Neural cell (in vitro differentiated cells): ENCODE results near the gene TXN. TPM values are rescaled to one million over a fixed set of nuclear protein-coding genes. Genes with fewer than 3 reads are reported as not detected.

Source experiments
- H2AFZ ChIP-seq: fragments of 200-600, 300-800 bp; sonication (generic), shearing (Covaris generic); 2 replicates; pipeline ENCODE4 v1.6.0; 2014; ENCODE audit warnings: low read depth, mild to moderate bottlenecking, antibody characterized with exemption, low read length, moderate library complexity
- H3F3A ChIP-seq: fragments of 200-600 bp; shearing (Covaris generic); 2 replicates; pipeline ENCODE4 v1.6.1; 2016; ENCODE audit warnings: mild to moderate bottlenecking, moderate library complexity, mixed read lengths, antibody characterized with exemption, low read length; ENCODE audit not compliant: insufficient read depth, poor library complexity, severe bottlenecking
- H3K27ac ChIP-seq: fragments of 200-600, 300-800 bp; sonication (generic), shearing (Covaris generic); 2 replicates; pipeline ENCODE4 v1.5.1; 2014; ENCODE audit warnings: mild to moderate bottlenecking, low read length, moderate library complexity
- H3K27me3 ChIP-seq: fragments of 300-800, 200-600 bp; sonication (generic), shearing (Covaris generic); 2 replicates; pipeline ENCODE4 v1.6.0; 2014; ENCODE audit warnings: mild to moderate bottlenecking, low read depth, low read length, moderate library complexity; ENCODE audit not compliant: insufficient read depth
- H3K36me3 ChIP-seq: fragments of 300-800, 200-600 bp; sonication (generic), shearing (Covaris generic); 2 replicates; pipeline ENCODE4 v1.5.1; 2014; ENCODE audit warnings: mild to moderate bottlenecking, antibody characterized with exemption, low read length, moderate library complexity; ENCODE audit not compliant: insufficient read depth
- H3K4me2 ChIP-seq: fragments of 300-800, 200-600 bp; sonication (generic), shearing (Covaris generic); 2 replicates; pipeline ENCODE4 v1.6.0; 2014; ENCODE audit warnings: mild to moderate bottlenecking, low read length
- H3K4me3 ChIP-seq: fragments of 300-800, 200-600 bp; sonication (generic), shearing (Covaris generic); 2 replicates; pipeline ENCODE4 v1.5.1; 2014; ENCODE audit warnings: mild to moderate bottlenecking, low read length, moderate library complexity
- H3K79me2 ChIP-seq: fragments of 200-600 bp; shearing (Covaris generic); replicated peaks from 2 replicates; pipeline ENCODE4 v1.6.0; 2014; ENCODE audit warnings: mild to moderate bottlenecking, low read length, moderate library complexity; ENCODE audit not compliant: insufficient read depth
- H3K9ac ChIP-seq: fragments of 300-800, 200-600 bp; sonication (generic), shearing (Covaris generic); 2 replicates; pipeline ENCODE4 v1.6.1; 2016; ENCODE audit warnings: mild to moderate bottlenecking, low read length, mixed read lengths
- H3K9me2 ChIP-seq: fragments of 200-600 bp; shearing (Covaris generic); 2 replicates; pipeline ENCODE4 v1.6.1; 2016; ENCODE audit warnings: mild to moderate bottlenecking, low read length, mixed read lengths; ENCODE audit not compliant: insufficient read depth
- H3K9me3 ChIP-seq: fragments of 200-600, 300-800 bp; sonication (generic), shearing (Covaris generic); 2 replicates; pipeline ENCODE4 v1.6.1; 2016; ENCODE audit warnings: mild to moderate bottlenecking, mixed run types, low read length, moderate library complexity, mixed read lengths
- H4K20me1 ChIP-seq: fragments of 200-600 bp; shearing (Covaris generic); 2 replicates; pipeline ENCODE4 v1.6.1; 2016; ENCODE audit warnings: mild to moderate bottlenecking, mixed run types; ENCODE audit not compliant: insufficient read depth
- CTCF ChIP-seq: fragments of 450-650 bp; IDR thresholded peaks from 2 replicates; pipeline ENCODE4 v1.5.1; 2014; ENCODE audit warnings: antibody characterized with exemption, mild to moderate bottlenecking, moderate library complexity; ENCODE audit not compliant: poor library complexity, severe bottlenecking
- EP300 ChIP-seq: fragments of 450-650 bp; conservative IDR thresholded peaks from 2 replicates; pipeline ENCODE4 v1.6.1; 2014; ENCODE audit warnings: antibody characterized with exemption, mild to moderate bottlenecking, moderate library complexity; ENCODE audit not compliant: poor library complexity, severe bottlenecking
- EZH2 ChIP-seq: fragments of 200-600, 300-800 bp; shearing (Covaris generic), sonication (generic); IDR thresholded peaks from 2 replicates; pipeline ENCODE4 v1.6.1; 2014; ENCODE audit warnings: antibody characterized with exemption, low read length, borderline replicate concordance, mild to moderate bottlenecking; ENCODE audit not compliant: insufficient read depth, poor library complexity, severe bottlenecking
- MXI1 ChIP-seq: fragments of 450-650 bp; conservative IDR thresholded peaks from 2 replicates; pipeline ENCODE4 v1.6.1; 2014; ENCODE audit warnings: antibody characterized with exemption, mild to moderate bottlenecking; ENCODE audit not compliant: poor library complexity, severe bottlenecking
- POLR2AphosphoS5 ChIP-seq: IDR thresholded peaks from 2 replicates; pipeline ENCODE4 v1.6.1; 2012
- RAD21 ChIP-seq: fragments of 450-650 bp; conservative IDR thresholded peaks from 2 replicates; pipeline ENCODE4 v1.6.1; 2014; ENCODE audit warnings: antibody characterized with exemption, mild to moderate bottlenecking, moderate library complexity
- REST ChIP-seq: IDR thresholded peaks from 2 replicates; pipeline ENCODE4 v1.6.1; 2012; ENCODE audit warnings: borderline replicate concordance
- SMC3 ChIP-seq: fragments of 450-650 bp; conservative IDR thresholded peaks from 2 replicates; pipeline ENCODE4 v1.6.1; 2014; ENCODE audit warnings: antibody characterized with exemption, mild to moderate bottlenecking, moderate library complexity; ENCODE audit not compliant: poor library complexity
- TAF1 ChIP-seq: IDR thresholded peaks from 2 replicates; pipeline ENCODE4 v1.6.1; 2012; ENCODE audit warnings: low read depth
- polyA plus RNA-seq: library from polyadenylated mRNA; depleted of rRNA; stranded (reverse); fragments of >200 nt; gene quantifications from 2 replicates; pipeline ENCODE4 v1.2.3, GENCODE V29; 2014

The TXN gene
- polyA plus RNA-seq, 1 donor from 2014 or later = 304 TPM

- Histone ChIP-seq H3K27me3 (peaks cover 2% of the 10 kb centered on the region), H4K20me1 (no peaks in the 10 kb centered on the region), H3K36me3 (no peaks in the 10 kb centered on the region), H3K9ac (peak overlapping the region; percentile 83), H3K27ac (peak overlapping the region; percentile 66), H3K4me2 (peak overlapping the region; percentile 89), H3F3A (no peaks in the 10 kb centered on the region), H3K79me2 (peaks cover 32% of the 10 kb centered on the region), H2AFZ (peak overlapping the region; percentile 47), H3K9me2 (no peaks in the 10 kb centered on the region), H3K4me3 (peak overlapping the region; percentile 96), H3K9me3 (no peaks in the 10 kb centered on the region)
- TF ChIP-seq RAD21 = no peak
- no peak for TF ChIP-seq POLR2AphosphoS5
- no peak for TF ChIP-seq EZH2
- peak; percentile 36 for TF ChIP-seq MXI1
Observed at GRCh38 chr9:110255463-110256379, 586 bp downstream of the TXN start.

- no peaks in the 10 kb centered on the region for H3F3A ChIP-seq
- no peaks in the 10 kb centered on the region for H3K36me3 ChIP-seq
- H2AFZ ChIP-seq = peak overlapping the region; percentile 16
- no peaks in the 10 kb centered on the region for H4K20me1 ChIP-seq
- H3K79me2 ChIP-seq = peaks cover 32% of the 10 kb centered on the region
- no peaks in the 10 kb centered on the region for H3K9me2 ChIP-seq
- TF ChIP-seq POLR2AphosphoS5 (no peak), EP300 (no peak), TAF1 (no peak), MXI1 (no peak), REST (no peak), RAD21 (no peak), CTCF (no peak), SMC3 (no peak), EZH2 (no peak)
- H3K9ac ChIP-seq = peak overlapping the region; percentile 83
- peak overlapping the region; percentile 96 for H3K4me3 ChIP-seq
- H3K27ac ChIP-seq = no peak overlapping the region
- H3K9me3 ChIP-seq = no peaks in the 10 kb centered on the region
- peak overlapping the region; percentile 89 for H3K4me2 ChIP-seq
- peaks cover 2% of the 10 kb centered on the region for H3K27me3 ChIP-seq
Observed at GRCh38 chr9:110255034-110255462, 1.3 kb downstream of the TXN start.
